GM23338 (cell line): Measurements from ENCODE around the gene PIK3CG. TPM values are rescaled to one million over a fixed set of nuclear protein-coding genes. Genes with fewer than 3 reads are reported as not detected.

ENCODE experiments used
- ATAC-seq: fragments of 200-7000 bp; cut with Tn5 transposase; 3 replicates; pipeline ENCODE4 v1.9.1; 2020
- DNase-seq: peaks from one replicate; pipeline ENCODE4 v3.0.0-alpha.2; 2015; ENCODE audit warnings: low spot score
- H2AFZ ChIP-seq: fragments of 200-600 bp; sonication (generic); 2 replicates; pipeline ENCODE4 v1.8.0; 2016; ENCODE audit warnings: antibody characterized with exemption, mild to moderate bottlenecking, moderate library complexity
- H3F3A ChIP-seq: fragments of 200-600 bp; sonication (generic); replicated peaks from 2 replicates; pipeline ENCODE4 v1.8.0; 2017; ENCODE audit warnings: antibody characterized with exemption, mixed run types, low read depth
- H3K27ac ChIP-seq: fragments of 200-600 bp; sonication (generic); 2 replicates; pipeline ENCODE4 v1.6.1; 2016; ENCODE audit warnings: low read depth
- H3K27me3 ChIP-seq: fragments of 200-600 bp; sonication (generic); 2 replicates; pipeline ENCODE4 v1.8.0; 2016; ENCODE audit warnings: mild to moderate bottlenecking, mixed run types, moderate library complexity; ENCODE audit not compliant: insufficient read depth
- H3K36me3 ChIP-seq: fragments of 200-600 bp; sonication (generic); 2 replicates; pipeline ENCODE4 v1.8.0; 2016; ENCODE audit warnings: mild to moderate bottlenecking; ENCODE audit not compliant: insufficient read depth
- H3K4me1 ChIP-seq: fragments of 200-600 bp; sonication (generic); 2 replicates; pipeline ENCODE4 v1.8.0; 2016; ENCODE audit warnings: mild to moderate bottlenecking, moderate library complexity; ENCODE audit not compliant: insufficient read depth
- H3K4me2 ChIP-seq: fragments of 200-600 bp; sonication (generic); 2 replicates; pipeline ENCODE4 v1.7.1; 2017; ENCODE audit warnings: mixed run types
- H3K4me3 ChIP-seq: fragments of 200-600 bp; sonication (generic); 2 replicates; pipeline ENCODE4 v1.6.1; 2016; ENCODE audit warnings: mixed run types
- H3K79me2 ChIP-seq: fragments of 200-600 bp; sonication (generic); replicated peaks from 2 replicates; pipeline ENCODE4 v1.8.0; 2017; ENCODE audit warnings: mild to moderate bottlenecking; ENCODE audit not compliant: insufficient read depth
- H3K9me2 ChIP-seq: fragments of 200-600 bp; sonication (generic); 2 replicates; pipeline ENCODE4 v1.8.0; 2017; ENCODE audit not compliant: insufficient read depth
- H4K20me1 ChIP-seq: fragments of 200-600 bp; sonication (generic); replicated peaks from 2 replicates; pipeline ENCODE4 v1.8.0; 2017; ENCODE audit warnings: mild to moderate bottlenecking; ENCODE audit not compliant: insufficient read depth
- H3K27ac Mint-ChIP-seq: 2 replicates; pipeline ENCODE4 v1.8.0; 2020; ENCODE audit warnings: inconsistent platforms, mild to moderate bottlenecking, moderate library complexity, mixed read lengths
- H3K27me3 Mint-ChIP-seq: 3 replicates; pipeline ENCODE4 v1.8.0; 2022; ENCODE audit warnings: low read depth, mild to moderate bottlenecking, moderate library complexity, mixed read lengths, inconsistent platforms; ENCODE audit not compliant: insufficient read depth, poor library complexity
- H3K36me3 Mint-ChIP-seq: 3 replicates; pipeline ENCODE4 v1.8.0; 2021; ENCODE audit warnings: low read depth, mild to moderate bottlenecking, inconsistent platforms, moderate library complexity, mixed read lengths
- H3K4me1 Mint-ChIP-seq: 3 replicates; pipeline ENCODE4 v1.8.0; 2020; ENCODE audit warnings: mild to moderate bottlenecking, inconsistent platforms, mixed read lengths
- H3K4me3 Mint-ChIP-seq: 3 replicates; pipeline ENCODE4 v1.8.0; 2021; ENCODE audit warnings: moderate library complexity, mild to moderate bottlenecking, inconsistent platforms, mixed read lengths
- H3K9me3 Mint-ChIP-seq: 3 replicates; pipeline ENCODE4 v1.8.0; 2020; ENCODE audit warnings: moderate library complexity, mild to moderate bottlenecking, inconsistent platforms, mixed read lengths
- CREB1 ChIP-seq: fragments of 250-450 bp; sonication (Bioruptor Pico); IDR thresholded peaks from 2 replicates; pipeline ENCODE4 v1.5.0; 2020; ENCODE audit warnings: low read depth, mild to moderate bottlenecking, moderate library complexity
- EZH2 ChIP-seq: fragments of 200-600 bp; sonication (generic); IDR thresholded peaks from one replicate; pipeline ENCODE4 v1.8.0; 2017; ENCODE audit warnings: antibody characterized with exemption, mild to moderate bottlenecking, low read depth; ENCODE audit not compliant: unreplicated experiment
- EZH2phosphoT487 ChIP-seq: fragments of 200-600 bp; sonication (generic); IDR thresholded peaks from one replicate; pipeline ENCODE4 v1.8.1; 2018; ENCODE audit warnings: antibody characterized with exemption; ENCODE audit not compliant: unreplicated experiment
- JUNB ChIP-seq: IDR thresholded peaks from one replicate; pipeline ENCODE4 v1.6.1; 2016; ENCODE audit warnings: antibody characterized with exemption; ENCODE audit not compliant: unreplicated experiment
- NANOG ChIP-seq: IDR thresholded peaks from 2 replicates; pipeline ENCODE4 v1.6.1; 2016; ENCODE audit warnings: antibody characterized with exemption, borderline replicate concordance
- POLR2AphosphoS5 ChIP-seq: IDR thresholded peaks from 2 replicates; pipeline ENCODE4 v1.6.1; 2016; ENCODE audit warnings: antibody characterized with exemption, low read depth
- STAT1 ChIP-seq: IDR thresholded peaks from one replicate; pipeline ENCODE4 v1.6.1; 2016; ENCODE audit warnings: antibody characterized with exemption; ENCODE audit not compliant: unreplicated experiment
- ZNF114 ChIP-seq: fragments of 250-450 bp; sonication (Bioruptor Pico); IDR thresholded peaks from 2 replicates; pipeline ENCODE4 v1.5.0; 2020; ENCODE audit warnings: mild to moderate bottlenecking, moderate library complexity
- ZNF331 ChIP-seq: fragments of 250-450 bp; sonication (Bioruptor Pico); IDR thresholded peaks from 2 replicates; pipeline ENCODE4 v1.5.0; 2020; ENCODE audit warnings: low read depth, mild to moderate bottlenecking, moderate library complexity
- polyA plus RNA-seq: library from polyadenylated mRNA; unstranded; fragments of >200 nt; fragmentation: Nextera tagmentation; extraction: Ambion mirVana; gene quantifications from 2 replicates; pipeline ENCODE4 v1.2.1, GENCODE V29; 2016
- total RNA-seq: library from RNA; depleted of rRNA; stranded (reverse); fragments of >200 nt; shearing (Covaris generic); gene quantifications from 2 replicates; pipeline ENCODE4 v1.2.3, GENCODE V29; 2014
- TF ChIP-seq, protein P1 (sequence below): IDR thresholded peaks from 2 replicates; pipeline ENCODE4 v1.6.1; 2016; ENCODE audit warnings: antibody characterized with exemption
- TF ChIP-seq, protein P2 (sequence below): fragments of 250-450 bp; sonication (Bioruptor Pico); IDR thresholded peaks from 2 replicates; pipeline ENCODE4 v1.5.0; 2020; ENCODE audit warnings: mild to moderate bottlenecking, moderate library complexity
- TF ChIP-seq, protein P3 (sequence below), 2 experiments: fragments of 200-600 bp in 1 of 2; sonication (generic) in 1 of 2; conservative IDR thresholded peaks; 2 replicates each; pipeline versions ENCODE4 v1.5.1 to v1.6.1; 2016 to 2017; ENCODE audit warnings: antibody characterized with exemption in 2 of 2, low read depth in 2 of 2, mild to moderate bottlenecking in 2 of 2, moderate library complexity in 1 of 2
- TF ChIP-seq, protein P4 (sequence below): IDR thresholded peaks from one replicate; pipeline ENCODE4 v1.6.1; 2018; ENCODE audit warnings: antibody characterized with exemption; ENCODE audit not compliant: unreplicated experiment

The PIK3CG gene
- total and polyA plus RNA-seq, 2 experiments from 2014 or later: not detected

DNA sequence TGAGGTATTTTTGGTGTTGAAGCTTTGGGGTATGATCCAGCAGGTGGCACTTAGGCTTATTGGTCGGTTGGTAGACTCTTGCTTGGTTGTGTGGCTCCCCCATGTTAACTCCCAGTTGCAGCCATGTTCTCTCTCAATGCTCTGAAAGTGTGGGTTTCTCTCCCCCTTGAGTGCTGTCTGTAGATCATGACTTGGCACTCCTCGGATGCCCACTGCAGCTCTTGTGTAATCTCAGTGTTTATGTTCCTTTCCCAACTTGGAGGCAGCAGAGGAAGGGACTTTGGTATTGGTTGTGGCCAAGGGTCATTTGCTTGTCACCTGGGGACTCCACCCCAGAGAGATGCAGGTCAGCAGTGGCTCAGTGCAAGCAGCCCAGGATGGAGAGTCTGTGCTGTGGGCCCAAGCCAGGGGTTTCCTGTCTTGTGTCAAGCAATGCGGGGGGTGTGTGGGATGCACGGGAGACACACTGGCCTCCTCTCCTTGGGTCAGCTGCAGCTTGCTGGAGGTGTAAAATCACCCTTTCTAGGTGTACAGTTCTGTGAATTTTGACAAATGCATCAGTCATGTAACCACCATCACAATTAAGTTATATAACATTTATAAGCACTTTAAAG, 36.9 kb downstream of the PIK3CG start:
- ATAC-seq: no peak
- H4K20me1 ChIP-seq: no peaks in the 10 kb centered on the region
- Mint-ChIP-seq H3K27me3 (peaks cover 10% of the 10 kb centered on the region), H3K9me3 (no peaks in the 10 kb centered on the region; the same call in 1 of the 3 replicates), H3K27ac (no peak overlapping the region), H3K36me3 (no peaks in the 10 kb centered on the region), H3K4me3 (no peak overlapping the region), H3K4me1 (peaks cover 36% of the 10 kb centered on the region)
- H2AFZ ChIP-seq: no peak overlapping the region
- DNase-seq: no peak
- no peak overlapping the region for H3K4me2 ChIP-seq
- no peaks in the 10 kb centered on the region for H3F3A ChIP-seq
- H3K36me3 ChIP-seq: no peaks in the 10 kb centered on the region
- no peak overlapping the region for H3K4me3 ChIP-seq
- peaks cover 30% of the 10 kb centered on the region for H3K4me1 ChIP-seq
- no peaks in the 10 kb centered on the region for H3K79me2 ChIP-seq
- H3K9me2 ChIP-seq: no peaks in the 10 kb centered on the region
- H3K27ac ChIP-seq: no peak overlapping the region
- TF ChIP-seq, protein P1, sequence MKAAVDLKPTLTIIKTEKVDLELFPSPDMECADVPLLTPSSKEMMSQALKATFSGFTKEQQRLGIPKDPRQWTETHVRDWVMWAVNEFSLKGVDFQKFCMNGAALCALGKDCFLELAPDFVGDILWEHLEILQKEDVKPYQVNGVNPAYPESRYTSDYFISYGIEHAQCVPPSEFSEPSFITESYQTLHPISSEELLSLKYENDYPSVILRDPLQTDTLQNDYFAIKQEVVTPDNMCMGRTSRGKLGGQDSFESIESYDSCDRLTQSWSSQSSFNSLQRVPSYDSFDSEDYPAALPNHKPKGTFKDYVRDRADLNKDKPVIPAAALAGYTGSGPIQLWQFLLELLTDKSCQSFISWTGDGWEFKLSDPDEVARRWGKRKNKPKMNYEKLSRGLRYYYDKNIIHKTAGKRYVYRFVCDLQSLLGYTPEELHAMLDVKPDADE: no peak
- TF ChIP-seq, protein P2, sequence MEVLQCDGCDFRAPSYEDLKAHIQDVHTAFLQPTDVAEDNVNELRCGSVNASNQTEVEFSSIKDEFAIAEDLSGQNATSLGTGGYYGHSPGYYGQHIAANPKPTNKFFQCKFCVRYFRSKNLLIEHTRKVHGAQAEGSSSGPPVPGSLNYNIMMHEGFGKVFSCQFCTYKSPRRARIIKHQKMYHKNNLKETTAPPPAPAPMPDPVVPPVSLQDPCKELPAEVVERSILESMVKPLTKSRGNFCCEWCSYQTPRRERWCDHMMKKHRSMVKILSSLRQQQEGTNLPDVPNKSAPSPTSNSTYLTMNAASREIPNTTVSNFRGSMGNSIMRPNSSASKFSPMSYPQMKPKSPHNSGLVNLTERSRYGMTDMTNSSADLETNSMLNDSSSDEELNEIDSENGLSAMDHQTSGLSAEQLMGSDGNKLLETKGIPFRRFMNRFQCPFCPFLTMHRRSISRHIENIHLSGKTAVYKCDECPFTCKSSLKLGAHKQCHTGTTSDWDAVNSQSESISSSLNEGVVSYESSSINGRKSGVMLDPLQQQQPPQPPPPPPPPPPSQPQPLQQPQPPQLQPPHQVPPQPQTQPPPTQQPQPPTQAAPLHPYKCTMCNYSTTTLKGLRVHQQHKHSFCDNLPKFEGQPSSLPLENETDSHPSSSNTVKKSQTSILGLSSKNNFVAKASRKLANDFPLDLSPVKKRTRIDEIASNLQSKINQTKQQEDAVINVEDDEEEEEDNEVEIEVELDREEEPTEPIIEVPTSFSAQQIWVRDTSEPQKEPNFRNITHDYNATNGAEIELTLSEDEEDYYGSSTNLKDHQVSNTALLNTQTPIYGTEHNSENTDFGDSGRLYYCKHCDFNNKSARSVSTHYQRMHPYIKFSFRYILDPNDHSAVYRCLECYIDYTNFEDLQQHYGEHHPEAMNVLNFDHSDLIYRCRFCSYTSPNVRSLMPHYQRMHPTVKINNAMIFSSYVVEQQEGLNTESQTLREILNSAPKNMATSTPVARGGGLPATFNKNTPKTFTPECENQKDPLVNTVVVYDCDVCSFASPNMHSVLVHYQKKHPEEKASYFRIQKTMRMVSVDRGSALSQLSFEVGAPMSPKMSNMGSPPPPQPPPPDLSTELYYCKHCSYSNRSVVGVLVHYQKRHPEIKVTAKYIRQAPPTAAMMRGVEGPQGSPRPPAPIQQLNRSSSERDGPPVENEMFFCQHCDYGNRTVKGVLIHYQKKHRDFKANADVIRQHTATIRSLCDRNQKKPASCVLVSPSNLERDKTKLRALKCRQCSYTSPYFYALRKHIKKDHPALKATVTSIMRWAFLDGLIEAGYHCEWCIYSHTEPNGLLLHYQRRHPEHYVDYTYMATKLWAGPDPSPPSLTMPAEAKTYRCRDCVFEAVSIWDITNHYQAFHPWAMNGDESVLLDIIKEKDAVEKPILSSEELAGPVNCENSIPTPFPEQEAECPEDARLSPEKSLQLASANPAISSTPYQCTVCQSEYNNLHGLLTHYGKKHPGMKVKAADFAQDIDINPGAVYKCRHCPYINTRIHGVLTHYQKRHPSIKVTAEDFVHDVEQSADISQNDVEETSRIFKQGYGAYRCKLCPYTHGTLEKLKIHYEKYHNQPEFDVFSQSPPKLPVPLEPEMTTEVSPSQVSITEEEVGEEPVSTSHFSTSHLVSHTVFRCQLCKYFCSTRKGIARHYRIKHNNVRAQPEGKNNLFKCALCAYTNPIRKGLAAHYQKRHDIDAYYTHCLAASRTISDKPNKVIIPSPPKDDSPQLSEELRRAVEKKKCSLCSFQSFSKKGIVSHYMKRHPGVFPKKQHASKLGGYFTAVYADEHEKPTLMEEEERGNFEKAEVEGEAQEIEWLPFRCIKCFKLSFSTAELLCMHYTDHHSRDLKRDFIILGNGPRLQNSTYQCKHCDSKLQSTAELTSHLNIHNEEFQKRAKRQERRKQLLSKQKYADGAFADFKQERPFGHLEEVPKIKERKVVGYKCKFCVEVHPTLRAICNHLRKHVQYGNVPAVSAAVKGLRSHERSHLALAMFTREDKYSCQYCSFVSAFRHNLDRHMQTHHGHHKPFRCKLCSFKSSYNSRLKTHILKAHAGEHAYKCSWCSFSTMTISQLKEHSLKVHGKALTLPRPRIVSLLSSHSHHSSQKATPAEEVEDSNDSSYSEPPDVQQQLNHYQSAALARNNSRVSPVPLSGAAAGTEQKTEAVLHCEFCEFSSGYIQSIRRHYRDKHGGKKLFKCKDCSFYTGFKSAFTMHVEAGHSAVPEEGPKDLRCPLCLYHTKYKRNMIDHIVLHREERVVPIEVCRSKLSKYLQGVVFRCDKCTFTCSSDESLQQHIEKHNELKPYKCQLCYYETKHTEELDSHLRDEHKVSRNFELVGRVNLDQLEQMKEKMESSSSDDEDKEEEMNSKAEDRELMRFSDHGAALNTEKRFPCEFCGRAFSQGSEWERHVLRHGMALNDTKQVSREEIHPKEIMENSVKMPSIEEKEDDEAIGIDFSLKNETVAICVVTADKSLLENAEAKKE: no peak
- TF ChIP-seq STAT1 (no peak), ZNF331 (CRISPR knock-in tag) (no peak), EZH2phosphoT487 (no peak), JUNB (no peak), CREB1 (CRISPR knock-in tag) (no peak), POLR2AphosphoS5 (no peak), EZH2 (no peak), ZNF114 (CRISPR knock-in tag) (no peak), NANOG (no peak)
- TF ChIP-seq, protein P3, sequence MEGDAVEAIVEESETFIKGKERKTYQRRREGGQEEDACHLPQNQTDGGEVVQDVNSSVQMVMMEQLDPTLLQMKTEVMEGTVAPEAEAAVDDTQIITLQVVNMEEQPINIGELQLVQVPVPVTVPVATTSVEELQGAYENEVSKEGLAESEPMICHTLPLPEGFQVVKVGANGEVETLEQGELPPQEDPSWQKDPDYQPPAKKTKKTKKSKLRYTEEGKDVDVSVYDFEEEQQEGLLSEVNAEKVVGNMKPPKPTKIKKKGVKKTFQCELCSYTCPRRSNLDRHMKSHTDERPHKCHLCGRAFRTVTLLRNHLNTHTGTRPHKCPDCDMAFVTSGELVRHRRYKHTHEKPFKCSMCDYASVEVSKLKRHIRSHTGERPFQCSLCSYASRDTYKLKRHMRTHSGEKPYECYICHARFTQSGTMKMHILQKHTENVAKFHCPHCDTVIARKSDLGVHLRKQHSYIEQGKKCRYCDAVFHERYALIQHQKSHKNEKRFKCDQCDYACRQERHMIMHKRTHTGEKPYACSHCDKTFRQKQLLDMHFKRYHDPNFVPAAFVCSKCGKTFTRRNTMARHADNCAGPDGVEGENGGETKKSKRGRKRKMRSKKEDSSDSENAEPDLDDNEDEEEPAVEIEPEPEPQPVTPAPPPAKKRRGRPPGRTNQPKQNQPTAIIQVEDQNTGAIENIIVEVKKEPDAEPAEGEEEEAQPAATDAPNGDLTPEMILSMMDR (conservative IDR thresholded peaks at IDR 0.05; ENCODE audit: low read depth in 2 of 2): no peak
- TF ChIP-seq, protein P4, sequence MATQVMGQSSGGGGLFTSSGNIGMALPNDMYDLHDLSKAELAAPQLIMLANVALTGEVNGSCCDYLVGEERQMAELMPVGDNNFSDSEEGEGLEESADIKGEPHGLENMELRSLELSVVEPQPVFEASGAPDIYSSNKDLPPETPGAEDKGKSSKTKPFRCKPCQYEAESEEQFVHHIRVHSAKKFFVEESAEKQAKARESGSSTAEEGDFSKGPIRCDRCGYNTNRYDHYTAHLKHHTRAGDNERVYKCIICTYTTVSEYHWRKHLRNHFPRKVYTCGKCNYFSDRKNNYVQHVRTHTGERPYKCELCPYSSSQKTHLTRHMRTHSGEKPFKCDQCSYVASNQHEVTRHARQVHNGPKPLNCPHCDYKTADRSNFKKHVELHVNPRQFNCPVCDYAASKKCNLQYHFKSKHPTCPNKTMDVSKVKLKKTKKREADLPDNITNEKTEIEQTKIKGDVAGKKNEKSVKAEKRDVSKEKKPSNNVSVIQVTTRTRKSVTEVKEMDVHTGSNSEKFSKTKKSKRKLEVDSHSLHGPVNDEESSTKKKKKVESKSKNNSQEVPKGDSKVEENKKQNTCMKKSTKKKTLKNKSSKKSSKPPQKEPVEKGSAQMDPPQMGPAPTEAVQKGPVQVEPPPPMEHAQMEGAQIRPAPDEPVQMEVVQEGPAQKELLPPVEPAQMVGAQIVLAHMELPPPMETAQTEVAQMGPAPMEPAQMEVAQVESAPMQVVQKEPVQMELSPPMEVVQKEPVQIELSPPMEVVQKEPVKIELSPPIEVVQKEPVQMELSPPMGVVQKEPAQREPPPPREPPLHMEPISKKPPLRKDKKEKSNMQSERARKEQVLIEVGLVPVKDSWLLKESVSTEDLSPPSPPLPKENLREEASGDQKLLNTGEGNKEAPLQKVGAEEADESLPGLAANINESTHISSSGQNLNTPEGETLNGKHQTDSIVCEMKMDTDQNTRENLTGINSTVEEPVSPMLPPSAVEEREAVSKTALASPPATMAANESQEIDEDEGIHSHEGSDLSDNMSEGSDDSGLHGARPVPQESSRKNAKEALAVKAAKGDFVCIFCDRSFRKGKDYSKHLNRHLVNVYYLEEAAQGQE: no peak
- H3K27me3 ChIP-seq: peaks cover 11% of the 10 kb centered on the region
